Ramos (cell line): Measurements from ENCODE around the gene EVA1A.

Experiments
- in situ Hi-C: fragments of 300-500 bp; cut with MboI; formaldehyde crosslinking; loops from one replicate; pipeline ENCODE4 v1.14.3; 2022; ENCODE audit warnings: low sequenced_read_pairs; ENCODE audit not compliant: unreplicated experiment

Gene EVA1A

DNA sequence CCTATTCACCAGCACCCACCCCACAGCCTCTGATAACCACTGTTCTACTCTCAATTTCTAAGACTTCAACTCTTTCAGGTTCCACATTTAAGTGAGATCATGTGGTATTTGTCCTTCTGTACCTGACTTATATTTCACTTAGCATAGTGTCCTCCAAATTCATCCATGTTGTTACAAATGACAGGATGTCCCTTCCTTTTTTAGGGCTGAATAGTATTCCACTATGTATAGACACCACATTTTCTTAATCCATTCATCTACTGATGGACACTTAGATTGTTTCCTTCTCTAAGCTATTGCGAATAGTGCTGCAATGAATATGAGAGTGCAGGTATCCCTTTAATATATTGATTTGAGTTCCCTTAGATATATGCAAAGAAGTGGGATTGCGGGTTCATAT lies 100.1 kb downstream of the EVA1A start:
- in situ Hi-C loops, result no loop called here

DNA sequence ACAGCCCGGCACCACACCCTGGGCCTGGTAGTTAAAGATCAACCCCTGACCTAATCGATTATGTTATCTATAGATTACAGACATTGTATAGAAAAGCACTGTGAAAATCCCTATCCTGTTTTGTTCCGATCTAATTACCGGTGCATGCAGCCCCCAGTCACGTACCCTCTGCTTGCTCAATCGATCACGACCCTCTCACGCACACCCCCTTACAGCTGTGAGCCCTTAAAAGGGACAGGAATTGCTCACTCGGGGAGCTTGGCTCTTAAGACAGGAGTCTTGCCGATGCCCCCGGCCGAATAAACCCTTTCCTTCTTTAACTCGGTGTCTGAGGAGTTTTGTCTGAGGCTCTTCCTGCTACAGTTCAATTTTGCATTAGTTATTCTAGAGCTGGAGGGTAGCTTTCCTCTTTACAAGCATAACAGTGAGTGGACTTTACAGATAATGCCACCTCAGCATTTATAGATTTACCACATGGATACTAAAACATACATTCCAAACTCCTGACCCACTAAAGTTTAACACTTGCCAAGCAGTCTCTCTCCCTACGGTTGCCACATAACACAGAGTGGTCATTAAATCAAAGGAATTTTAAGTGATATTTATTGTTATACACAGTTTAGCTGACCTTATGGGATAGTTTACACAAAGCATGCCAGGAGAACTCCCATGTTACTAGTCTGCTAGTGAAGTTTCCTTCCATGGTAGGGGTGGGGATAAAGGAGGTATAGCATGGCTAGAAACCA lies 101.0 kb downstream of the EVA1A start:
- in situ Hi-C loops, result no loop called here

GRCh38 chr2:75458201-75458600 lies 102.5 kb downstream of the EVA1A start:
- in situ Hi-C loops, result no loop called here

DNA sequence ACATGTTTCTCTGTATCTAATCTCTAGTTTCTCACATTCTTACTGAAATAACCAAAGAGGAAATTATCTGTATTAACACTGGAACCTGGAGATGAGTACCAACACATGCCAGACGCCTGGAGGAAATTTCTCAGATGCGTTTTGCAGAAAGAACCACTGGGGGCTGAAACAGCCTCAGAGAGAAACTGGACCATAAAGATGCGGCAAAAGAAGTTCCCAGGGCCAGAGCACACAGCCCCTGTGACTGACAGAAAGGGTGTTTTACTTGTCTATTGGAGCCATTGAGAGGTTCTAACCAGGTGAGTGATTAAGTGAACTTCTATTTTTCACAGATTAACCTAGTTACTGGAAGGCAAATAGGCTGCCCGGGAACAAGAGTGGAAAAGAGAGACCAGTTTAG lies 103.9 kb downstream of the EVA1A start:
- in situ Hi-C loops, result no loop called here

DNA sequence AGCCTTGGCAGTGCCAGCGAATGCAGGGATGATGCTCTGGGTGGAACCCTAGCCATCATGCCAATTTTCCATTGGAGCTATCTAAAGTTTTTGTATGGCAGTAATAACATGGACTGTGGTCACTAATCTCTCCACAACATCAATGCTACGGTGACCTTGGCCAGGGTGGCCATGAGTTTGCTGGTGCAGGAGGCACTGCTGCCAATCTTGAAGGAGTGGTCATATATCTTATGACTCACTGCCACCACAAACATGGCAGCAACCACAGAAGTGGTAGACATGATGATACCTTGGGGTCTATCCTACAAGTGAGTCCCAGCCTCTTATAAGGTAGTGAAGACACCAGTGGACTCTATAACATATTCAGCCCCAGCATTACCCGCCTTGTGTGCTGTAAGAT lies 104.6 kb downstream of the EVA1A start:
- in situ Hi-C loops, result no loop called here

GRCh38 chr2:75454241-75454620 lies 106.5 kb downstream of the EVA1A start:
- in situ Hi-C loops, result no loop called here

DNA sequence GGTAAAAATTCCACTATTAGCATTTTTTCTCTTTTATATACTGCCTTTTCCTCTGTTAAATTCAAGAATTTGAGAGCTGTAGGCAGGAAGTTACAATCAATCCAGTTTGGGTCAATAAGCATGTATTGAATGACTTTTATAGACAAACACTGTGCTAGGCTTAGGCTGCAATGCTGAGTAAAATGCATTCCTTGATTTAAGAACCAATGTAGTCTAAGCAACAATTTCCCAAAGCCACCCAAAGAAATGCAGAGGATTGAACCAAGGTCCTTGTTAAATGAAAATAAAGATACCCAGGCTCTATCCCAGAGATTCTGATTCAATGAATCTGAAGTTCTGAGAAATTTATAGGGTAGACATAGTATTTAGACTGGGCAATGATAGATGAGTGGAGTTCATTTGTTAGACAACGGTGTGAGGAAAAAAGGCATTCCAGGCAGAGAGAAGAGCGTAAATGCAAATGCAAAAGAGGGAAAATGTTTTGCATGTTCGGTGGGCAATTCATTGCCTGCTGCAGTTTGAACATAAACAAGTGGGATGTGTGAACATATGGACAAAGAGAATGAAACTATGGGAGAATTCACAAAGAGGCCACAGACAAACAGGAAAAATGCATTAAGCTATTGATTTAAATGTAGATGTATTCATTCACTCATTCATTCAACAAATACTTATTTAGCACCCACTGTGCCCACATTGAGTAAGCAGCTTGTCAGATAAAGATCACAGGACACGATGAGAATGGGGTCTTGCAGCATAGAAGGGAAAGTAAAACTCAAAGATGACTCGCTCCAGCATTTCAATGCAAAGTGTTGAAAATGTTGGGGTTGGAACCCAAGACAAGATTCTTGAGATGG lies 107.1 kb downstream of the EVA1A start:
- in situ Hi-C loops, result no loop called here

- in situ Hi-C loops, result no loop called here
These were observed 110.7 kb downstream of the EVA1A start for GRCh38 chr2:75450068-75450467.

- in situ Hi-C loops, result no loop called here
These were observed 113.6 kb downstream of the EVA1A start for GRCh38 chr2:75447176-75447575.
